HG02571 (cell line): ENCODE data around the gene GATA5.

Experiments used
- ATAC-seq: cut with Tn5 transposase; IDR thresholded peaks from one replicate; pipeline ENCODE4 v1.9.1; 2021; ENCODE audit warnings: mild to moderate bottlenecking, moderate library complexity; ENCODE audit not compliant: unreplicated experiment

GATA5 gene

GRCh38 chr20:62473717-62474603 is 1.8 kb downstream of the GATA5 start:
- no peak for ATAC-seq

GRCh38 chr20:62472941-62473585 is 2.7 kb downstream of the GATA5 start:
- no peak for ATAC-seq

GRCh38 chr20:62472138-62472940 is 3.5 kb downstream of the GATA5 start:
- ATAC-seq: no peak

GRCh38 chr20:62470459-62470858 is 5.3 kb downstream of the GATA5 start:
- ATAC-seq: no peak

GRCh38 chr20:62470001-62470400 is 5.8 kb downstream of the GATA5 start:
- ATAC-seq: no peak

GRCh38 chr20:62469352-62469751 is 6.4 kb downstream of the GATA5 start:
- ATAC-seq: no peak

GRCh38 chr20:62466806-62467537 is 8.8 kb downstream of the GATA5 start:
- no peak for ATAC-seq

- no peak for ATAC-seq
Measured at GRCh38 chr20:62466072-62466760, 9.6 kb downstream of the GATA5 start.

- ATAC-seq: no peak
Measured at GRCh38 chr20:62464990-62465389, 10.8 kb downstream of the GATA5 start.

GRCh38 chr20:62464425-62464770 is 11.4 kb downstream of the GATA5 start:
- no peak for ATAC-seq

- no peak for ATAC-seq
Measured at GRCh38 chr20:62463651-62464424, 12.0 kb downstream of the GATA5 start.

GRCh38 chr20:62462976-62463592 is 12.7 kb downstream of the GATA5 start:
- no peak for ATAC-seq

- ATAC-seq: no peak
Measured at GRCh38 chr20:62461834-62462233, 14.0 kb downstream of the GATA5 start.

GRCh38 chr20:62461157-62461556 is 14.6 kb downstream of the GATA5 start:
- no peak for ATAC-seq

- ATAC-seq: no peak
Measured at GRCh38 chr20:62460678-62461077, 15.1 kb downstream of the GATA5 start.

- no peak for ATAC-seq
Measured at GRCh38 chr20:62459488-62459887, 16.3 kb downstream of the GATA5 start.

GRCh38 chr20:62458275-62459251 is 17.2 kb downstream of the GATA5 start:
- no peak for ATAC-seq

GRCh38 chr20:62457831-62458230 is 18.0 kb downstream of the GATA5 start:
- no peak for ATAC-seq
